Measurements from ENCODE around the gene BBS7.

DNA sequence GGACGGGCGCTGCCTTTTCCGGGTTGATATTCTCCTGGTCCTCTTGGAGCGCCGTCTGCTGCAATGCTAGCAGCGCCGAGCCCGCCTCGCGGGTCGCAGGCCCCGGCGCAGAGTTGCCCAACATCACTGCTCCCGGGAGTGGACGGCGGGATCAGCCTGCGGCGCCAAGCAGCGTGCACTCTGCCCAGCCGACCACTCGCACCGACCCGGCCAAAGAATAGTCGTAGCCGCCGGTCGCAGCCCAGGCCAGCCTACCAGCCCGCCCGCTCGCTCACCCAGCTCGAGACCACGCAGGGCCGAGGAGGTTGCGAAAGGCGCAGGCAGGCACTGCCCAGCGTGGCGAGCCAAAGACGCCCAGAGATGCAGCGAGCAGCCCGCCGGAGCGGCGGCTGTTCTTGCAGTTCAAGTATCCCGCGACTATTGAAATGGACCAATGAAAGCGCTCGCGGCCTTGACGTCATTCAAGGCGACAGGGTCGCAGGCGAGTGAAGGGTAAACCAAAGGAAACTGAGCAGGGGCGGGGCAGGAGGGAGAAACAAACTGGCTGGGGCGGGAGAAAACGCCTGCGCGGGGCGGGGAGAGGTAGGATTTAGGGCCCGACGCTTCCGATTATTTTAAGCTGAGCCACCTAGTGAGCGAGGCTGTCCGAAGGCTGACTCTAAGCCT is 46.6 kb downstream of the BBS7 start, which contains the start of gene CCNA2:
- TF ChIP-seq TOX (CRISPR knock-in tag; IDR thresholded peaks at IDR 0.05; ENCODE audit: borderline replicate concordance) (no peak), RARB (CRISPR knock-in tag; IDR thresholded peaks at IDR 0.05) (no peak), ARNTL (CRISPR knock-in tag; IDR thresholded peaks at IDR 0.05; ENCODE audit: borderline replicate concordance, low read depth) (no peak), ZNF8 (CRISPR knock-in tag; IDR thresholded peaks at IDR 0.05) (no peak), ZFP3 (CRISPR knock-in tag; IDR thresholded peaks at IDR 0.05) (no peak), SNAI2 (CRISPR knock-in tag; IDR thresholded peaks at IDR 0.05) (no peak), BACH2 (CRISPR knock-in tag; IDR thresholded peaks at IDR 0.05; ENCODE audit: borderline replicate concordance) (no peak), ISL1 (CRISPR knock-in tag; IDR thresholded peaks at IDR 0.05) (no peak), ZFP30 (CRISPR knock-in tag; IDR thresholded peaks at IDR 0.05) (no peak)
- TF ChIP-seq, protein P1, sequence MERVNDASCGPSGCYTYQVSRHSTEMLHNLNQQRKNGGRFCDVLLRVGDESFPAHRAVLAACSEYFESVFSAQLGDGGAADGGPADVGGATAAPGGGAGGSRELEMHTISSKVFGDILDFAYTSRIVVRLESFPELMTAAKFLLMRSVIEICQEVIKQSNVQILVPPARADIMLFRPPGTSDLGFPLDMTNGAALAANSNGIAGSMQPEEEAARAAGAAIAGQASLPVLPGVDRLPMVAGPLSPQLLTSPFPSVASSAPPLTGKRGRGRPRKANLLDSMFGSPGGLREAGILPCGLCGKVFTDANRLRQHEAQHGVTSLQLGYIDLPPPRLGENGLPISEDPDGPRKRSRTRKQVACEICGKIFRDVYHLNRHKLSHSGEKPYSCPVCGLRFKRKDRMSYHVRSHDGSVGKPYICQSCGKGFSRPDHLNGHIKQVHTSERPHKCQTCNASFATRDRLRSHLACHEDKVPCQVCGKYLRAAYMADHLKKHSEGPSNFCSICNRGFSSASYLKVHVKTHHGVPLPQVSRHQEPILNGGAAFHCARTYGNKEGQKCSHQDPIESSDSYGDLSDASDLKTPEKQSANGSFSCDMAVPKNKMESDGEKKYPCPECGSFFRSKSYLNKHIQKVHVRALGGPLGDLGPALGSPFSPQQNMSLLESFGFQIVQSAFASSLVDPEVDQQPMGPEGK (CRISPR knock-in tag; IDR thresholded peaks at IDR 0.05; ENCODE audit: borderline replicate concordance), result no peak
